Measurements from ENCODE around the gene ATG10. TPM values are rescaled to one million over a fixed set of nuclear protein-coding genes. Genes with fewer than 3 reads are reported as not detected.
"Not testable (repeated sequence)": the region's sequence is repeated elsewhere in the genome, so short reads cannot be mapped to it uniquely, and the experiment has no call there.

ATG10 gene
- total RNA-seq, result 7.6 and 7.7 TPM in 2 replicates

DNA sequence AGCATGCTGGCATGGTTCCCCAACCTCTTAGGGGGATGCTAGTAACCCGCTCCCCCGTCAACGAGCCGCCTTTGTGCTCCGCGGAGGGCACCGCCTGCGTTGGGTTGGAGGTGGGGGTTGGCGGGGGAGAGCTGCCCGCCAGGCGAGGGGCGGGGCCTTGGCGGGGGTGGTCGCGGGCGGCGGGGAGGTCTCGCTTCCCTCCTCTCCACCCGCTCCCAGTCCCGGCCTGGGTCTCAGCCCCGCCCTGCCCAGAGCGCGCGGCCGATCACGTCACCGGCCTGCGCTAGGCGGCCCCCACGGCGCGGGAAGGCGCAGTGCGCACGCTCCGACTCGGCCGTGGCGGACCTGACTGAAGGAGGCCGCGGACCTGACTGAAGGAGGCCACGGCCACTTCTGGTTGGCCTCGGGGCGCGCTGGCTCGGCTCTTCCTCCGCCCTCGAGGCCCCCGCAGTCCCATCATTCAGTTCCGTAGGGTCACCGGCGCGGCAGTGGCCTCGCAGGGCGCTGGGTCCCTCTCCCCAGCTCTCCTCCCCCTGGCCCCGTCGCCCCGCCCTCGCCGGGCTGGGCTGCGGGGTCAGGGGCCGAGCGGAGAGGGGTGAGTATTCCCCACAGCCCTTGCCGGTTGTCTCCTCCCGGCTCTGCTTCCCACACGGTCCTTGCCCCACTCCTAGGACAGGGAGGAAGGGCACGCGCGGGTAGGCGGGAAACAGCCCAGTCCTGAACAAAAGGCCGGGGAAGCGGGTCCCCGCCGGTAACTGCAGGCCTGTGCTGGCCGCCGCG lies at the start of gene ATG10:
ATG10 (plus strand) TSS at position 312 of the 780 bp plus-strand sequence. CDS start 15,548 bp downstream, outside the sequence.
- intact Hi-C loops (cut with micrococcal nuclease), result loop anchor here (1.0 to 10.0 kb wide), 8 partner anchors 120 to 1565 kb away; partner anchors contain the start of genes RPS23, SSBP2, TMEM167A and XRCC4

DNA sequence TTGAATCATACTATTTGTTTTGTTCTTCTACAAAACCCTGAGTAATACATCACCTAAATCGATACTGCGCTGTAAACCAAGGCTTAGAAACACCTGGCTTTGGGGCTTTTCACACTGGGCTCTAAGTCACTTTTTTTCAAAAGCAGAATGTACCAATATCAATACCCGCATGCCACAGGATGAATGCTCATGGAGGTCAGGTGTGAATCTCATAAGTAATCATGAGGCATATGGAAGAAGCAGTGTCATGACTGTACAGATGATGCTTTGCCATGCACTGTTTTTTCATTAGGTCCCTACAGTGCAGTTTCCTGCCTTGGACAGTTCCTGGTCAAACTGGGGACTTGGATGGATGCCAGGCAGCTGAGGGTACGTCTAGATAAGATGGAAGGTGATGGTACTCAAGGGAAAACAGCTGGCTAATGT lies 49.0 kb upstream of the ATG10 start:
- intact Hi-C loops (cut with micrococcal nuclease), result no loop called here

DNA sequence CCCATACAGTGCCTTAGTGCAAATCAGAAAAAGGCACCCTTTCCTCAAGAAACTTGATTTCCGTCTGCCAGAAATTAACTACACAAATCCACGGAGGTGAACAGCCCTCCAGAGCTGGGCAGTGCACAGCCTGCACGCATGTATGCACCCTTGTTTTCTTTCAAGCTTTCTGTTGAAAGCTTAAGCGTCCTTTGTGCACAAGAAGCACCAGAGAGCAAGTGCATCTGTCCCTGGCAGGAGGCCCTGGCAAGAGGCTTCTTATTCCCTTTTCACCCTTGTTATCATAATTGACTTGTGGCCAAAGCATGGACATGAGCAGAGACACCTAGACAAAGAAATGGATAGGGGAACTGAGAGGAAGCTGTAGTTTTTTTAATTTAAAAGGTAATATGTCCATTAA lies 47.4 kb upstream of the ATG10 start:
- intact Hi-C loops (cut with micrococcal nuclease), result no loop called here

DNA sequence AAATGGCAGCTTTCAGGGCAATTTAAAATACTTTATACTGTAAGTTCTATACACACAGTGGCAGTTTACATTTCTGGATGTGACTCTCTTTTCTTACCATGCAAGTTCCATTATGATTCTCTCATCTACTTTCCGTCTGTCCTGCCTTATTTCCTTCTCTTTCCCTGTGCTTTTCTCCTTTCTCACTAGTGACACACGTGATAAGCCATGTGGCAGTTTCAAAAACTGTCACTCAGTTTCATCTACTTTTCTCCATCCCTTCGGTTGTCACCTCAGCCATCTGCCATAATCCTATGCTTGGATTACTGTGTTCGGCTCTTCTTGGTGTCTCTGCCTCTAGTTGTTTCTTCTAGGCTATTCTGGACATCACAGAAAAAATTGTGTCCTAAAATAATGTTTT lies 46.8 kb upstream of the ATG10 start:
- intact Hi-C loops (cut with micrococcal nuclease), result no loop called here

DNA sequence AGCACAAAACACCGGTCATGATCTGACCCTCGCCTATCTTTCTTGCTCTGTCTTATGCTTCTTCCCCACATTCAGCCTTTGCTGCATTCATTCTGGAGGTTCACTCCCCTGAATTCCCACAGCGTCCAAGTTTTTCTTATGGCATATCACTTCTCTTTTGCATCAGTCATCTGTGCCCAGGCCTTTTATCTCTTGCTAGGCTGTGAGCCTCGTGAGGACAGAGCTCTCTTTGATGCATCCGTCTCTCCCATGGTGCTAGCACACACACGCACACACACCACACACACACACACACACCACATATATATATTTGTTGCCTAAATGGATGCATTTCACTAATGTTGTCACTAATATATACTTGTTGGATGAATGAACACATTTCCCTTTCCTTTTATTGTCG lies 45.8 kb upstream of the ATG10 start:
- intact Hi-C loops (cut with micrococcal nuclease), result no loop called here

DNA sequence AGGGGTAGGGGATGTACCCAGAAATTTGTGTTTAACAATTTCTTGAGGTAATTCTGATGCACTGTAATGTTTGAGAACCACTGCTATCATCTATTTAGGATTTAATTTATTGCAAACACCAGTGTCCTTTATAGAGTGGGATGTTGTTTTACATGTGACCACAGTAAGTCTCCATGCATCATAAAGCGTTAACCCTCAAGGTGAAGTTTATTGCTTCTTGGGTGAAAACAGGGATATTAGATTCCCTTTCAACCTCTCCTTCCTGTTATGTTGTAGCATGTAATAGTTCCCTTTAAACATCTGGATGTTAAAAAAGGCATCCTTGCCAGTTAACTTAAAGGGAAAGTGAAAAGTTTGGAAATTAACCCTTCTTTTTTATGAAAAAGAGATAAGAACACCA lies 35.8 kb upstream of the ATG10 start:
- intact Hi-C loops (cut with micrococcal nuclease), result no loop called here

DNA sequence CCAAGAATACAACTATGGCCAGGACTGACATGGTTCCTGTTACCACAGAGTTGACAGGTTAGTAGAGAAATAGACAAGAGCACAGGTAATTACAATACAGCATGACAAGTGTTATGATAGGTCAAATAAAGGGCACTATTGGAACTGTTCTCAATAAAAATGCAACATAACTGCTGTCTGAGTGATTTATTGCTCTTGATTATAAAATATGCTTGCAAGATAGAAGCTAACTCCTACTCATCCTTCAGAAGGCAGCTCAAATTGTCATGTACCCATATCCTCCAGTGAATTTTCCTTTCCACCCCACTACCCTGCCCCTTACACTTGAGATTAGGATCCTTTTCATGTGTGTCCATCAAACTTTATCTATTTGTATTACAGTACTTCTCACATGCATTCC lies 35.1 kb upstream of the ATG10 start:
- intact Hi-C loops (cut with micrococcal nuclease), result no loop called here

DNA sequence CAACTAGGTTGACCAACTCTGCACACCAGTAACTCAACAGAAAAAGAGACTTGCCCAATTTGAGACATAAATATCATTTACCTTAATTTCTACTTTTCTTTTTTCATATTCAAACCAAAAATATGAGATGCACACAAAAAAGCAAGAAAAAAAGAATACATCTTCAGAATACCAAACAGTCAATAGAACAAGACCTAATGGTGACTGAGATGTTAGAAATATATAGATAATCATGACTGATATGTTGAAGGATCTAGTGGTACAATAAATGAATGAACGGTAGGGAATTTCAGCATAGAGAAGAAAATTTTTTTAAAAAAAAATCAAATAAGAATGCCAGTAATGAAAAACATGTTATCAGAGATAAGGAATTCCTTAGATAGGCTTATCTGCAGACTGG lies 29.1 kb upstream of the ATG10 start:
- intact Hi-C loops (cut with micrococcal nuclease), result no loop called here

DNA sequence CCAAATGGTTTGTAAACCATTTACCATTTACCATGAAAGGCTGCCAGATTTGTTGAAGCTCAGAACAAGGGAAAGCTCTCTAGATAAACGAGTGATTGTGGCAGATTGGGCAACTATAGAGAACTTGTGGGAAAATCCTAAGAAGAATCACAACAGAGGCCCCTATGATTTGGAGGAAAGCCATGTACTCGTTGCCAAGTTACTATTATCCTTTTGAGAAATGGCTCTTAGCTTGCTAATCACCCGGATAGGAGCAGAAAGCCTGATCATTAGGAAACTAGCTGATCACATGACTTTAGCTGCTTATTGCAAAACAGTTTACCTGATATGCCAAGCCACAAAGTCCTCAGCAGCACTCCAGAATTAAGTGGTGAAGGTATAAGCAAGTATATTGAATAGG lies 23.5 kb upstream of the ATG10 start:
- intact Hi-C loops (cut with micrococcal nuclease), result no loop called here

DNA sequence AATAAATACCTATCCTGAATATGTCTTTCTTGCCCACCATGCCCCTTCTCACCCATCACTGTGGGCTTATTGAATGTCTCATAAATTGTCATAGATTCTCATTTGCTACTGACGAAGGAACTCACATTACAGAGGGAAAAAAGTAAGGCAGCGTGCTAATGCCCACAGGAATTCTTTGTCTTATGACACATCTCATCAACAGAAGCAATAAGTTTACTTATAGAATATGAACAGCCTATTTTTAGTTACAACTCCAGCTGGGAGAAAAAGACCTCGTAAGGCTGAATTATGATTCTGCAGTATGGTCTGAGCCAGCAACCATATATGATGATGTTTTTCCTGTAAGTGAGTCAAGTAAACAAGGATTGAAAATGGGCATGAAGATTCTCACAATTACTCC lies 22.4 kb upstream of the ATG10 start:
- intact Hi-C loops (cut with micrococcal nuclease), result no loop called here

DNA sequence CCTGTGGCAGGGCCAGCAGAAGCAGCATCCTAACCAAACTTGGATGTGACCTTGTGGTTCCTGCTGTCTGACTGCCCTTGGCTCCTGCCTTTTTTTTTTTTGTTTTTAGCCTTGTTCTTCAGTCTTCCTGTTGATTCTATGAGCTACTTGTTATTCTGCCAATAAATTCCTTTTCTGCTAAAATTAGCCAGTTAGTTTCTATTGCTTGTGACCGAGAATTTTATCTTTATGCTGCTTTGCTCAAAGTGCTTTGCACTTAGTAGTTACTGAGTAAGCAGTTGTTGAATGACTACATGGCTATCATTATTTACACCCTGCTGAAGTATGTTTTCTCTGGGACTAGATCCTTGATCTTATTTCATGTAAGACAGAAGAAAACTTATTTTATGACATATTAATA lies 20.8 kb upstream of the ATG10 start:
- intact Hi-C loops (cut with micrococcal nuclease), result no loop called here

DNA sequence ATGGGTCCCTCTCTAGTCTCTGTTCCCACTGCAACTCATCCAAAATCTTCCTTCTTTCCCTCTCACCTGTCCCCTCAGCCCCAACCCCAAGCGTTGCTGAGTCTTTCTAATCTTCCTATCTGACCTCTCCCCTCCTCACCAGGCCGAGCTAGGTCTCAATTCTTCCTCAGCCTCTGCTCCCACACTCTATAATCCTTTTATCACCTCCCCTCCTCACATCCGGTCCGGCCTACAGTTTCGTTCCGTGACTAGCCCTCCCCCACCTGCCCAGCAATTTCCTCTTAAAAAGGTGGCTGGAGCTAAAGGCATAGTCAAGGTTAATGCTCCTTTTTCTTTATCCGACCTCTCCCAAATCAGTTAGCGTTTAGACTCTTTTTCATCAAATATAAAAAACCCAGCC lies 17.0 kb upstream of the ATG10 start:
- intact Hi-C loops (cut with micrococcal nuclease), result not testable (repeated sequence)

DNA sequence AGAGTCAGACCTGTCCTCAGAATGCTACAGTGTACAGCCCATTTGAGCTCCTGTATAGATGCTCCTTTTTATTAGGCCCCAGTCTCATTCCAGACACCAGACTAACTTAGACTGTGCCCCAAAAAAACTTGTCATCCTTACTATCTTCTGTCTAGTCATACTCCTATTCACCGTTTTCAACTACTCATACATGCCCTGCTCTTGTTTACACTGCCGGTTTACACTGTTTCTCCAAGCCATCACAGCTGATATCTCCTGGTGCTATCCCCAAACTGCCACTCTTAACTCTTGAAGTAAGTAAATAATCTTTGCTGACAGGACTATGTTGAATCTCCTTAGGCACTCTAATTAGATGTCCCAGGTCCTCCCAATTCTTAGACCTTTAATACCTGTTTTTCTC lies 13.7 kb upstream of the ATG10 start:
- intact Hi-C loops (cut with micrococcal nuclease), result not testable (repeated sequence)

DNA sequence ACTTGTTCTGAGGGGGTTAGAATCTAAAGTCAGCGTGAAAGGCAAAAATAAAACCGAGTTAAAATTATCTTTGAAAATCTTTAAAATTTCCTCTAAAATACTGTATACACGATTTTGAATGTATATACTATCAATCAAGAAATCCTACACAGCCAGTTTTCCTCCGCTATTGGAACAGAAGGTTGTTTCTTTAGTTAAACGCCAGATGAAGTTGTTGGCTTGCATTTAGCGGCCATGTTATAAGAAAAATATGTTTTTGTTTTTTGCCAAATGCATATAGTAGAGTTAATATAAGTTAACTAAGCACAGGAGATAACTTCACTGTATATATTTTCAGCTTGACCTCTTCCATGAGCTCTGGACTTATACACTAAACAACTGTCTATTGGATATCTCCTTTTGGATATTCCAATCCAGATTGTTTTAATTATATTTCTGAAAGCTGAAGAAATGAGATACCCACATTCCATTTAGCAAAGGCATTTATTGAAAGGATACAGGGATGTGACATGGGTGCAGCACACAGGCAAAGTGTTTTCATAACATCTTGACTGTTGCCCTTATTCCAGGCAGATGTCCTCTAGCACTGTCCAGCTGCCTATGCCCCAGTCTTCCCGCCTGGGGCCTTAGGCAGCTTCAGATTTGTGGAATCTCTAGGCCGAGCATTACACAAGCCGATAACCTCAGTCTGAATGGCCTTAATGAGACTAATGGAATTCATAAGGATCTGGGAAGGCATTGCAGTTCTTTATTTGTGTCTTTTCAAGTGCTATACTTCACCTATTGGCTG lies 10.0 kb upstream of the ATG10 start:
- intact Hi-C loops (cut with micrococcal nuclease), result no loop called here

DNA sequence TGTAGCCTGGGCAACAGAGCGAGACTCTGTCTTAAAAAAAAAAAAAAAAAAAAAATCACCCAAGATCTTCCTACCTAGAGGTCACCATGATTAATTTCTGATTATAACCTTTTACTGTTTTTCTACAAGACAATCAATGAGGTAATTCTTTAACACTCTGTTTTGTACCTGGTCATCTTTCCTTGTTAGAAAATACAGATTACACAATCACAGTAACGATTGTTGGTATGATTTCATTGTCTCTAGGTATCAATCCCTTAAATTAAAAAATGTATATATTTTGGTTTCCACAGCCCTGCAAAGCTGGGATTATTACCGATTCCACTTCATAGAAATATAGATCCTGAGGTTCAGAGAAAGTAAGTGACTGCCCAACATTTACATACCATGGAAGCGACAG lies 8.3 kb upstream of the ATG10 start:
- intact Hi-C loops (cut with micrococcal nuclease), result no loop called here

DNA sequence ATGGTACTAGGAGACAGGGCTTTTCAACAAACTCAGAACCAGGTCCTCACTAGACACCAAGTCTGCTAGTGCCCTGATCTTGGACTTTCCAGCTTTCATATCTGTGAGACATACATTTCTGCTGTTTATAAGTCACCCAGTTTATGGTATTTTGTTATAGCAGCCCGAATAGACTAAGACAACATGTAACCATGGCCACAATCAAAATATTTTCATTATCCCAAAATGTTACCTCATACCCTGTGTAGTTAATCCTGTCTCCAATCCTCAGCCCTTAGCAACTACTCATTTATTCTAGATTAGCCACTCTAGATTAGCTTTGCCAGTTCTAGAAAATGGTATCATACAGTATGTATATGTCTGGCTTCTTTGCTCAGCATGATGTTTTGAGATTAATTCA lies 6.3 kb upstream of the ATG10 start:
- intact Hi-C loops (cut with micrococcal nuclease), result no loop called here

DNA sequence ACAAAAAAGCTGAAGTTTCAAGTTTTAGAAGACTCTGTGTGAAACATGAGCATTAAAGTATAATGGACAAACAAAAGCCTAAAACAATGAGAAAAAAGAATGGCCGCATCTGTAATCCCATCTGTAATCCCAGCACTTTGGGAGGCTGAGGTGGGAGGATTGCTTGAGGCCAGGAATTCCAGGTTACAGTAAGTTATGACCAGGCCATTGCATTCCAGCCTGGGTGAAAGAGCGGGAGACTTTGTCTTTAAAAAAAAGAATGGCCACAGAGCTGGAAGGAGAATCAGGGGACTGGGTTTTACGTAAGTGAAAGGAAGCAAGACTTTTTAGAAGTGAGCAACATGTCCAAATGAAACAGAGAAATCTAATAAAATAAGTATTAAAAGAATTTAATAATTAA lies 2.6 kb upstream of the ATG10 start:
- intact Hi-C loops (cut with micrococcal nuclease), result no loop called here

DNA sequence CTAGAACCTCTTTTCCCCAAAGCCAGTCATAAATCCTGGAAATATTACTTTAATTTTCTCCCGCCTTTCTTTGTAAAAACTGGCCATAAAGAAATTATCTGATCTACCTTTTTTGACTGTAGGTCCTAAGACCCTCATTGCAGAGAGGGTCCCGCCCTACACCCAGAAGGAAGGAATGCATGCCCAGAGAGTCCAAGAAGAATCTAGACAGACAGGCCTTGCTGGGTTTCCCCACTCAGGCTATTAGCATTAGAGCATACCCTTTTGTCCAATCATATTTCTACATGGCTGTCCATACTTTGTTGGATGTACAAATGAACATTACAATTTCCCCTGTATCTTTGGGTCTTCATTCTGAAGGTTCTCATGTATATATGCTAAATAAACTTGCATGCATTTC lies 1.9 kb upstream of the ATG10 start:
- intact Hi-C loops (cut with micrococcal nuclease), result loop anchor here (5.0 to 10.0 kb wide), 5 partner anchors 195 to 1563 kb away; partner anchors contain the start of genes TMEM167A, XRCC4, ZCCHC9 and ZFYVE16

DNA sequence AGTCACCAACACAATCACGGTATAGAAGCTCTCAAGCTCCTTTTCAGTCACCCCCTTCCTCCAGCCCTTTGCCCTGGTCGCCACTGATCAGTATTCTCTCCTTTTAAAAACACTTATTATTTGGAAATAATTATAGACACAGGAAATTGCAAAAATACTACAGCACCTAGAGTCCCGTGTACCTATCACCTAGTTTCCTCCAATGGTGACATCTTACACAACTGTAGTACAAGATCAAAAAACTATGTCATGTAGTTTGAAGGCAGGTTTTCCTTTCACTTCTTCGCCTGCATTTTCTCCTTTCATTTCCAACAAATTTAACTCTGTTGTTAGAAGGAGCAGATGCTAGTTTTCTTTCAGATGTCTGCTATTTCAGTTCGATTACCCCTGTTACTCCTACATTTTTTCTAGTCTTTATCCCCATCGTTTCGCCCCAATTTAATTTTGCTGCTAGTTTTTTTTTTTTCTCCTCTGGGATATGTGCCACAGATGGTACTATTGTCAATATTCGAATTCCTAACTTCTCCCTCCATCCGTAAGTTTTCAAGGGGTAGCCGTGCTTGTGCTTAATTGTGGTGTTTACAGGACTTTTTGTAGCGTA lies 612 bp upstream of the ATG10 start:
- intact Hi-C loops (cut with micrococcal nuclease), result loop anchor here (1.0 to 10.0 kb wide), 6 partner anchors 119 to 1564 kb away; partner anchors contain the start of genes TMEM167A, XRCC4, ZCCHC9 and ZFYVE16

DNA sequence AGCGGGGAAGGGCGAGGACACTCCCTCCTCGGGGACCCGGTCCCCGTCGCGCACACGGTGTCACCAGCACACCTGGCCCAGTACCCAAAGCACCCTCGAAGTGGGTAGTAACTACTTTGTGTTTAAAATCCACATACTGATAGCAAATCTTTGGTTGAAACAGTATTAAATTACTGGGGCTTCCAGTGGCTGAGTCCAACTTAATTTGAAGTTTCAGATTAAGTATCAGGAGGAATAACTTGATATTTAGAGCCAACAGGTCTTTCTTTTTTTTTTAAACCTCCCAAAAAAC lies 615 bp downstream of the ATG10 start:
- intact Hi-C loops (cut with micrococcal nuclease), result loop anchor here (1.0 to 10.0 kb wide), 7 partner anchors 192 to 1565 kb away; partner anchors contain the start of genes RPS23, SSBP2, TMEM167A and XRCC4

DNA sequence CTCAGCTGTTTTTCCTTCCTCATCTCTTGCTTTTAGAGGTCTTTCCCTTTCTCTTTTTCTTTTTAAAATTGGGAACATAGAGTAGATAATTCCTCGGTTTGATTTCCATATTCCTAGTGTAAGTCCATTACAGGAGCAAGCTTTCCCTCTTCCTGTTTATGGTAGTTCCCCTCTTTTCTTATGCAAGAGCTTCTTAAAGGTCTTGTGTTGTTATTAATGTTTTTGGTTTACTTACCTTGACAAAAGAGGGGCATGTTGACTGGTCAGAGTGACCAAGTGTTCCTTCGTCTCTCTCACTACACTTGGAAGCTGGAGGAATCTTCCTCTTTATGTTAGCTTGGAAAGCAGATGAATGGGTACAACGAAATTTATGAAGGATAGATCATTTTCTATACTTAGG lies 8.3 kb downstream of the ATG10 start:
- intact Hi-C loops (cut with micrococcal nuclease), result no loop called here

DNA sequence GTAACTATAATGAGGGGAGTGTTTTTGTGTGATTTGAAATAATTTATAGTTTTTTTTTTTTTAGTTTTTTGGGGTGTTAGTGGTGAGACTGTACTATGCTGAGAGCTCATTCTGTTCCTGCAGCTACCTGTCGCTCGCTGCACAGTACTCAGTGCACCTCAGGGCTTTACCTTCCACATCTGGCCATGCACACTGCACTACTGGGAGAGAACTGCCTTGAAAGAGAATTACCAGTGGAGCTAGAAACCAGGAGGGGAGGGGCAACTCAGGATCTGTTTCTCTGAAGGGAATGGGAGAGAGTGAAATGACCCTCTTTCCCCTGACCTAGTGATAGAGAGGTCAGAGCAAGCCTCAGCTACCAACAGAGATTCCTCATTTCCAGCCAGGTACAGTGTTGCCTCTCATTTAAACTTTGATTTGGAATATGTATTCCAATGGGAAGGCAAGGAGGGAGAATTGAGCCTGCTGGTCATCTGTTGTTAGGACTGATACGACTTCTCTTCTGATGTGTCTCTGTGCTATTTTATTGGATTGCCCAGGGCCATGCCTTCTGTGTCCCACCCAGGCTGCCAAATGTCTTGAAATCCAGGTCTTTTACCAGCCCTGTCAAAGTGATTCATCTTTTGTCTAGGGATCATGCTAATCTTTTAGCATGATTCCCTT lies 8.9 kb downstream of the ATG10 start:
- intact Hi-C loops (cut with micrococcal nuclease), result no loop called here

All from T-helper 2 cell treated with Interferon-gamma antibody and Interleukin-4, amounts not matched to agents 100 ng/mL and 5 ng/mL, for 36 hours (primary cell).